Measurements from ENCODE around the gene SHE. TPM values are rescaled to one million over a fixed set of nuclear protein-coding genes. Genes with fewer than 3 reads are reported as not detected.
A peak's percentile ranks its signal among the peaks of the same experiment; 100 is the strongest.

SHE gene
- polyA plus RNA-seq, 6 donors from 2014 or later, result not detected

GRCh38 chr1:154485910-154486496 is 16.2 kb downstream of the SHE start:
- Mint-ChIP-seq H3K36me3 (no peaks in the 10 kb centered on the region), H3K27ac (peak overlapping the region in 2 of 6 donors; percentile 17 to 63), H3K9me3 (no peaks in the 10 kb centered on the region), H3K27me3 (peaks cover 4 to 16% (median 5%) of the 10 kb centered on the region in 3 donors), H3K4me3 (no peak overlapping the region), H3K4me1 (peaks cover 5 to 8% (median 7%) of the 10 kb centered on the region in 3 donors)
- DNase-seq, result no peak
- ATAC-seq (ENCODE audit: low read depth in 2 of 2), result no peak

- peaks cover 0 to under 1% (median 0%) of the 10 kb centered on the region in 3 donors for H3K4me1 Mint-ChIP-seq
- ATAC-seq (ENCODE audit: low read depth in 2 of 2), result no peak
- no peaks in the 10 kb centered on the region for H3K36me3 Mint-ChIP-seq
- DNase-seq, result no peak
- no peak overlapping the region for H3K27ac Mint-ChIP-seq
- peaks cover 4 to 16% (median 5%) of the 10 kb centered on the region in 3 donors for H3K27me3 Mint-ChIP-seq
- no peak overlapping the region for H3K4me3 Mint-ChIP-seq
- no peaks in the 10 kb centered on the region for H3K9me3 Mint-ChIP-seq
Measured at GRCh38 chr1:154485106-154485505, 17.1 kb downstream of the SHE start.

GRCh38 chr1:154483941-154484803 is 18.0 kb downstream of the SHE start:
- H3K27ac Mint-ChIP-seq, result no peak overlapping the region
- H3K4me3 Mint-ChIP-seq, result no peak overlapping the region
- no peaks in the 10 kb centered on the region for H3K36me3 Mint-ChIP-seq
- ATAC-seq (ENCODE audit: low read depth in 2 of 2), result no peak
- DNase-seq, result no peak
- peaks cover 5 to 14% (median 7%) of the 10 kb centered on the region in 3 donors for H3K27me3 Mint-ChIP-seq
- peaks cover 2 to 5% (median 4%) of the 10 kb centered on the region in 3 donors for H3K4me1 Mint-ChIP-seq
- H3K9me3 Mint-ChIP-seq, result no peaks in the 10 kb centered on the region

GRCh38 chr1:154481053-154481452 is 21.2 kb downstream of the SHE start:
- Mint-ChIP-seq H3K4me3 (no peak overlapping the region), H3K27me3 (peaks cover 3 to 10% (median 5%) of the 10 kb centered on the region in 3 donors), H3K9me3 (no peaks in the 10 kb centered on the region), H3K27ac (no peak overlapping the region), H3K4me1 (peaks cover 2 to 5% (median 4%) of the 10 kb centered on the region in 3 donors), H3K36me3 (no peaks in the 10 kb centered on the region)
- DNase-seq (no peak), ATAC-seq (ENCODE audit: low read depth in 2 of 2) (no peak)

- DNase-seq, result peak; percentile 69
- Mint-ChIP-seq H3K4me3 (no peak overlapping the region), H3K9me3 (no peaks in the 10 kb centered on the region), H3K27ac (no peak overlapping the region), H3K27me3 (peaks cover 3 to 6% (median 5%) of the 10 kb centered on the region in 3 donors), H3K36me3 (no peaks in the 10 kb centered on the region), H3K4me1 (peaks cover 2 to 5% (median 4%) of the 10 kb centered on the region in 3 donors)
- ATAC-seq (ENCODE audit: low read depth in 2 of 2), result peak; percentile 74 to 75
Measured at GRCh38 chr1:154479764-154480421, 22.3 kb downstream of the SHE start.

- peak overlapping the region in 1 of 6 donors; percentile 12 for H3K27ac Mint-ChIP-seq
- DNase-seq (no peak), ATAC-seq (ENCODE audit: low read depth in 2 of 2) (no peak)
- H3K4me1 Mint-ChIP-seq, result peaks cover 4 to 6% (median 5%) of the 10 kb centered on the region in 3 donors
- H3K27me3 Mint-ChIP-seq, result peaks cover 3 to 6% (median 5%) of the 10 kb centered on the region in 3 donors
- no peak overlapping the region for H3K4me3 Mint-ChIP-seq
- H3K36me3 Mint-ChIP-seq, result no peaks in the 10 kb centered on the region
- no peaks in the 10 kb centered on the region for H3K9me3 Mint-ChIP-seq
Measured at GRCh38 chr1:154478639-154479038, 23.6 kb downstream of the SHE start.

GRCh38 chr1:154478013-154478412 is 24.2 kb downstream of the SHE start:
- Mint-ChIP-seq H3K36me3 (no peaks in the 10 kb centered on the region), H3K4me3 (no peak overlapping the region), H3K27me3 (peaks cover 0 to 3% (median under 1%) of the 10 kb centered on the region in 3 donors), H3K27ac (no peak overlapping the region), H3K9me3 (no peaks in the 10 kb centered on the region), H3K4me1 (peaks cover 4 to 6% (median 5%) of the 10 kb centered on the region in 3 donors)
- DNase-seq (no peak), ATAC-seq (ENCODE audit: low read depth in 2 of 2) (no peak)

GRCh38 chr1:154476791-154477190 is 25.4 kb downstream of the SHE start:
- no peaks in the 10 kb centered on the region for H3K9me3 Mint-ChIP-seq
- H3K4me3 Mint-ChIP-seq, result no peak overlapping the region
- H3K36me3 Mint-ChIP-seq, result no peaks in the 10 kb centered on the region
- H3K27me3 Mint-ChIP-seq, result peaks cover 0 to 3% (median 0%) of the 10 kb centered on the region in 3 donors
- peak overlapping the region in 1 of 6 donors; percentile 57 for H3K27ac Mint-ChIP-seq
- DNase-seq, result no peak
- ATAC-seq (ENCODE audit: low read depth in 2 of 2), result no peak
- H3K4me1 Mint-ChIP-seq, result peaks cover 4 to 6% (median 6%) of the 10 kb centered on the region in 3 donors

- Mint-ChIP-seq H3K9me3 (no peaks in the 10 kb centered on the region), H3K4me1 (peaks cover under 1 to 11% (median 4%) of the 10 kb centered on the region in 3 donors), H3K27me3 (peaks cover 0 to under 1% (median 0%) of the 10 kb centered on the region in 3 donors), H3K36me3 (no peaks in the 10 kb centered on the region), H3K27ac (no peak overlapping the region), H3K4me3 (no peak overlapping the region)
- DNase-seq (no peak), ATAC-seq (ENCODE audit: low read depth in 2 of 2) (no peak)
Measured at GRCh38 chr1:154474802-154475201, 27.4 kb downstream of the SHE start.

- peaks cover 2 to 15% (median 8%) of the 10 kb centered on the region in 3 donors for H3K4me1 Mint-ChIP-seq
- H3K36me3 Mint-ChIP-seq, result no peaks in the 10 kb centered on the region
- H3K9me3 Mint-ChIP-seq, result no peaks in the 10 kb centered on the region
- no peak overlapping the region for H3K4me3 Mint-ChIP-seq
- H3K27me3 Mint-ChIP-seq, result peaks cover 0 to under 1% (median 0%) of the 10 kb centered on the region in 3 donors
- DNase-seq, result no peak
- ATAC-seq (ENCODE audit: low read depth in 2 of 2), result peak in 1 of 2 donors; percentile 16
- peak overlapping the region in 1 of 6 donors; percentile 4 for H3K27ac Mint-ChIP-seq
Measured at GRCh38 chr1:154471304-154471703, 30.9 kb downstream of the SHE start.

GRCh38 chr1:154469844-154470560 is 32.2 kb downstream of the SHE start:
- Mint-ChIP-seq H3K4me3 (no peak overlapping the region), H3K4me1 (peaks cover 6 to 21% (median 13%) of the 10 kb centered on the region in 3 donors), H3K27me3 (peaks cover 0 to 6% (median 0%) of the 10 kb centered on the region in 3 donors), H3K27ac (peak overlapping the region in 1 of 6 donors; percentile 69), H3K9me3 (no peaks in the 10 kb centered on the region), H3K36me3 (no peaks in the 10 kb centered on the region)
- ATAC-seq (ENCODE audit: low read depth in 2 of 2), result no peak
- DNase-seq, result no peak

- H3K4me1 Mint-ChIP-seq, result peaks cover 6 to 21% (median 9%) of the 10 kb centered on the region in 3 donors
- no peak for ATAC-seq (ENCODE audit: low read depth in 2 of 2)
- H3K36me3 Mint-ChIP-seq, result no peaks in the 10 kb centered on the region
- no peak for DNase-seq
- no peak overlapping the region for H3K4me3 Mint-ChIP-seq
- no peak overlapping the region for H3K27ac Mint-ChIP-seq
- no peaks in the 10 kb centered on the region for H3K9me3 Mint-ChIP-seq
- peaks cover 0 to 6% (median 0%) of the 10 kb centered on the region in 3 donors for H3K27me3 Mint-ChIP-seq
Measured at GRCh38 chr1:154468535-154469250, 33.5 kb downstream of the SHE start.
